Measurements from ENCODE around the gene SUPT6H.
"Not testable (repeated sequence)": the region's sequence is repeated elsewhere in the genome, so short reads cannot be mapped to it uniquely, and the experiment has no call there.

SUPT6H gene

DNA sequence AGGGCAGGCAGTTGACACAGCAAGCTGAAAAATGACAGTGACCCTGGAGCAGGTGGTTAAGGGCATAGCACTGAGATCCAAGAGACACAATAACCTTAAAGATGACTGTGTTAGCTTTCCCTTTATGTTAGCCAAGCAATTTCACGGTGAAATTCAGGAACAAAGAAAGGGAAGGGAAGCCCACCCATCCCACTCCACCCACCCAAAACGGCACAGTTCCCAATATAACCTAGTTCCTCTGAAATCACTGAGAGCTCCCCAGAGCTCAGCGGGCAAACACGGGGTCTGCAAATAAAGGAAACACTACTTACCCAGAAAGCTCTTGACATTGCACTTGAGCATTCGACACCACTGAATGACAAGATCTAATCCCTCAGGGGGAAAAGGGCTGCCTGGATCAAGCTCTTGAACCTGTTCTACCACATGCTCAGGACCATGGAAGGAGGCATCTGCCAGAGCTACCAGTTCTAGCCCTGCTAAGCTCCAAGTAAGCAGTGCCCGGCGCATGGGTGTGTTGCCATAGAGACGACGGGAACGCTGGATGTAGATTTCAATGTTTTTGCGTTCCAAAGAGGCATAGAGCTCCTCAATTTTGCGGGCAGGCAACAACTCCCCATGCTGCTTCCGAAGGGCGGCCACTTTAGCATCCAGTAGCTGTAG lies 27.7 kb upstream of the SUPT6H start:
- no peaks in the 10 kb centered on the region for H3K9me3 ChIP-seq
- no peaks in the 10 kb centered on the region for H3K4me1 ChIP-seq
- peaks cover 98% of the 10 kb centered on the region for H3K36me3 ChIP-seq (replicated peaks)
- H3K4me3 ChIP-seq: no peak overlapping the region
- in situ Hi-C loops (cut with MboI; ENCODE audit: low sequenced_read_pairs): no loop called here
- H3K27me3 ChIP-seq (ENCODE audit: low read depth): no peaks in the 10 kb centered on the region
- DNase-seq (ENCODE audit: low spot score in 2 of 2): no peak

GRCh38 chr17:28635506-28635905 lies 26.5 kb upstream of the SUPT6H start:
- Histone ChIP-seq H3K4me1 (no peaks in the 10 kb centered on the region), H3K9me3 (no peaks in the 10 kb centered on the region), H3K27me3 (ENCODE audit: low read depth) (no peaks in the 10 kb centered on the region), H3K4me3 (no peak overlapping the region), H3K36me3 (replicated peaks) (peaks cover 99% of the 10 kb centered on the region)
- no peak for DNase-seq (ENCODE audit: low spot score in 2 of 2)
- in situ Hi-C loops (cut with MboI; ENCODE audit: low sequenced_read_pairs): no loop called here

DNA sequence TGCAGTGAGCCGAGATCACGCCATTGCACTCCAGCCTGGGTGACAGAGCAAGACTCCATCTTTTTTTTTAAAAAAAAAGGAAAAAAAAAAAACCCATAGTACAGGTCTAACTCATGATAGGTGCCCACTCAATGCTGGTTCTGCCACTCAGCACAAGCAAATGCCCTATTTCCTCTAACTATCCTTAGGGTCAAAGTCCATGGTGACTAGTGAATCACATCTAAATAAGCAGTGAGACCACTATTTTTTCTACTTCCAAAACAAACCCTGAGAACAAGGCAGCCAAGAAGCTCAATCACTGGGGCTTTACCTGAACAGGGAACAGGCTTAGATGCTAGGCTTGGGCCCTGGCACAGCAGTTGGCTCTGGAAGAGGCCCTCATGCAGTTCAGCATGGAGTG lies 20.4 kb upstream of the SUPT6H start:
- H3K9me3 ChIP-seq: no peaks in the 10 kb centered on the region
- in situ Hi-C loops (cut with MboI; ENCODE audit: low sequenced_read_pairs): no loop called here
- peaks cover 69% of the 10 kb centered on the region for H3K36me3 ChIP-seq (replicated peaks)
- H3K4me1 ChIP-seq: peaks cover 4% of the 10 kb centered on the region
- H3K4me3 ChIP-seq: no peak overlapping the region
- H3K27me3 ChIP-seq (ENCODE audit: low read depth): no peaks in the 10 kb centered on the region
- no peak for DNase-seq (ENCODE audit: low spot score in 2 of 2)

GRCh38 chr17:28643983-28644786 lies 17.8 kb upstream of the SUPT6H start:
- H3K4me3 ChIP-seq: peak overlapping the region; percentile 64
- in situ Hi-C loops (cut with MboI; ENCODE audit: low sequenced_read_pairs): no loop called here
- peaks cover 5% of the 10 kb centered on the region for H3K4me1 ChIP-seq
- H3K9me3 ChIP-seq: no peaks in the 10 kb centered on the region
- H3K27me3 ChIP-seq (ENCODE audit: low read depth): no peaks in the 10 kb centered on the region
- H3K36me3 ChIP-seq (replicated peaks): peaks cover 51% of the 10 kb centered on the region
- DNase-seq (ENCODE audit: low spot score in 2 of 2): peak; percentile 66 to 70

DNA sequence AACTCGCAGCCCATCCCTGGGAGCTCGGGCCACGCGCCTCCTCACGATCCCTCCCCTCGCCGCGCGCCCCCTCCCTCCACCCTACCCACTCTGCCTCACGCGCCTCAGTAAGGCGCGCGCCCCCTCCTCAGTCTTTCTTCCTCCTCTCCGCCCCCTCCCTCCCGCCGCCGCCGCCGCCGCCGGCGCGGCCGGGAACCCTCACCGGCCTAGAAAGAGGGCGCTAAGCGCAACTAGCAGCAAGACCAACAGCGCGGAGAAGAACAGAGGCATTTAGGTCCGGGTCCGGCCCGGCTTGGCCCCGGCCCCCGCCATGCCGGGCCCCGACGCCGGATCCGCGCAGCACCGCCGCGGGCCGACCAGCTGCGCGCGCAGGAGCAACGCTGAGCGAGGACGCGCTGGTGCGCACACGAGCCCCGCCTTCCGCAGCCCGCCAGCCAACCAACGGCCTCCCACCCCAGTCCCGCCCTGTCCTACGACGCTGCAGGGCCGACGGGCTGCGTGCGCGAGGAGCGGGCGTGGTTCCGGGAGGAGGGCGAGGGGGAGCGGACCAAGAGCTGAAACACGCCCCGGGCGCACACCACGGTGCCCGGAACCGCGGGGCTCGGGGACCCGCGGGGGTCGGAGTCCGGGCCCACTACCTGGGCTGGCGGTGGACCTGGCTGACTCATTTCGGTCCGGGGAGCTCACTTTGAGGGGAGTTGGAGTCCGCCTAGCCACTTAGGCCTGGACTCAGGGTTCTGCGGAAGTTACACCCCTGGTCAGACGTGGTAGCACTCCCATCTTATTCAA lies 17.0 kb upstream of the SUPT6H start, which contains the start of gene BLTP2:
Gene BLTP2 (minus strand): TSS at position 372 of the 789 bp plus-strand sequence. CDS start 102 bp downstream, at position 270.
- in situ Hi-C loops (cut with MboI; ENCODE audit: low sequenced_read_pairs): no loop called here
- peak; percentile 94 to 97 for DNase-seq (ENCODE audit: low spot score in 2 of 2)
- H3K4me1 ChIP-seq: peaks cover 5% of the 10 kb centered on the region
- peak within 1 kb of the TSS; percentile 64 for H3K4me3 ChIP-seq
- no peaks in the 10 kb centered on the region for H3K27me3 ChIP-seq (ENCODE audit: low read depth)
- peaks cover 44% of the 10 kb centered on the region for H3K36me3 ChIP-seq (replicated peaks)
- no peaks in the 10 kb centered on the region for H3K9me3 ChIP-seq

DNA sequence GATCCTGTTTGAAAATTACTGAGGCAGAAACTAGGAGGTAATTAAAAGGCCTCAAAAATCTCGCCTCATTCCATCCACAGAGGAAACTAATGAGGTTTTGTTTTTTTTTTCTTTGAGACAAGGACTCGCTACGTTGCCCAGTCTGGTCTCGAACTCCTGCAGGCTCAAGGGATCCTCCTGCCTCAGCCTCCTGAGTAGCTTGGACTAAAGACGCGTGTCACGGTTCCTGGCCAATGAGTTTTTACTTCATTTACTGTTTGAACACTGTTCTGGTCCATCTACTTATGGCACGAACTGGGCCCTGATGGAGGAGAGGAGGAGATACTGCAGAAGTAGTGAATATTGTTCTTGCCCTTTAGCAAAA lies 16.4 kb upstream of the SUPT6H start:
- in situ Hi-C loops (cut with MboI; ENCODE audit: low sequenced_read_pairs): no loop called here
- no peaks in the 10 kb centered on the region for H3K27me3 ChIP-seq (ENCODE audit: low read depth)
- H3K36me3 ChIP-seq (replicated peaks): peaks cover 38% of the 10 kb centered on the region
- H3K9me3 ChIP-seq: no peaks in the 10 kb centered on the region
- peak in 1 of 2 experiments; percentile 11 for DNase-seq (ENCODE audit: low spot score in 2 of 2)
- peaks cover 5% of the 10 kb centered on the region for H3K4me1 ChIP-seq
- peak overlapping the region; percentile 64 for H3K4me3 ChIP-seq

- in situ Hi-C loops (cut with MboI; ENCODE audit: low sequenced_read_pairs): no loop called here
These were observed 15.8 kb upstream of the SUPT6H start for GRCh38 chr17:28646039-28646754.

DNA sequence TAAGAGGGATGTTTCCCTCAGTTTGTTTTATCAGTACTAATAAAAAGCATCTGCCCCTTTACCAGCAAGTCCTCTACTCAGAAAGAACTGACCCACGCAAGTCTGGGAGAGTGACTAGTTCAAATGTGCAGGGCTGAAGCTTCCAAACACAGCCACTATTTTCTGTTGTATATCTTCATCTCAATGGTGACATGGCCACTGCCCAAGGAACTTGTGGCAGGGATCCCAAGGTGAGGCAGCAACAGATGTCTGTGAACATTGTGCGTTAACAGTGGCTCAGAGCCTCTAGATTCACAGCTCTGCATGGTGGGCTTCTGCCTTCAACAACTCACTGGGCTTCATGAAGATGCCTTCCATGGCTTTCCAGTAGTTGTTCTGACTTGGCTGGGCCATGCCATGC lies 13.3 kb upstream of the SUPT6H start:
- DNase-seq (ENCODE audit: low spot score in 2 of 2): no peak
- Histone ChIP-seq H3K9me3 (no peaks in the 10 kb centered on the region), H3K4me1 (peaks cover 5% of the 10 kb centered on the region), H3K36me3 (replicated peaks) (peaks cover 19% of the 10 kb centered on the region), H3K27me3 (ENCODE audit: low read depth) (no peaks in the 10 kb centered on the region), H3K4me3 (no peak overlapping the region)
- in situ Hi-C loops (cut with MboI; ENCODE audit: low sequenced_read_pairs): no loop called here

More at GRCh38 chr17:28646039-28646754, 15.8 kb upstream of the SUPT6H start:
- DNase-seq (ENCODE audit: low spot score in 2 of 2): no peak
- Histone ChIP-seq H3K4me3 (no peak overlapping the region; the same call in 1 of the 2 replicates), H3K9me3 (no peaks in the 10 kb centered on the region), H3K36me3 (replicated peaks) (peaks cover 34% of the 10 kb centered on the region), H3K27me3 (ENCODE audit: low read depth) (no peaks in the 10 kb centered on the region), H3K4me1 (peaks cover 5% of the 10 kb centered on the region)

- Histone ChIP-seq H3K4me3 (no peak overlapping the region), H3K9me3 (0 out of 2 replicates have a peak, but pooled peaks cover 4% of the 10 kb centered on the region), H3K36me3 (replicated peaks) (peaks cover 33% of the 10 kb centered on the region), H3K4me1 (no peaks in the 10 kb centered on the region), H3K27me3 (ENCODE audit: low read depth) (no peaks in the 10 kb centered on the region)
- no peak for DNase-seq (ENCODE audit: low spot score in 2 of 2)
- in situ Hi-C loops (cut with MboI; ENCODE audit: low sequenced_read_pairs): no loop called here
These were observed 6.8 kb upstream of the SUPT6H start for GRCh38 chr17:28655160-28655559.

DNA sequence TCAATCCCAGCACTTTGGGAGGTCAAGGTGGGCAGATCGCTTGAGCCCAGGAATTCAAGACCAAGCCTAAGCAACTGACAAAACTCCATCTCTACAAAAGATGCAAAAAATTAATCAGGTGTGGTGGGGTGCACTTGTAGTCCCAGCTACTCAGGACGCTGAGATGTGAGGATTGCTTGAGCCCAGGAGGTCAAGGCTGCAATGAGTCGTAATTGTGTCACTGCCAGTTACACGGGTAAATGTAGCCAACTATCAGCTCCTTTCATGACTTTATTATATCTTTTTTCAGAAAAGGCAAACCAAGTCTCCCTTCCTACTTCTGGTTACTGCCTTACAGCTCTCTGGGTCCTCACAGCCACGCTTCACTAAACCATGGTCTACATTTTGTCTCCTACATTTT lies 4.2 kb upstream of the SUPT6H start:
- peaks cover 30% of the 10 kb centered on the region for H3K36me3 ChIP-seq (replicated peaks)
- H3K9me3 ChIP-seq: 0 out of 2 replicates have a peak, but pooled peaks cover 7% of the 10 kb centered on the region

GRCh38 chr17:28658342-28658741 lies 3.7 kb upstream of the SUPT6H start:
- H3K4me1 ChIP-seq; H3K9me3 ChIP-seq; H3K4me3 ChIP-seq; in situ Hi-C loops (cut with MboI; ENCODE audit: low sequenced_read_pairs); DNase-seq (ENCODE audit: low spot score in 2 of 2); H3K27me3 ChIP-seq (ENCODE audit: low read depth): not testable (repeated sequence)
- H3K36me3 ChIP-seq (replicated peaks): peaks cover 26% of the 10 kb centered on the region

More for the DNA sequence above, 4.2 kb upstream of the SUPT6H start:
- Histone ChIP-seq H3K27me3 (ENCODE audit: low read depth) (no peaks in the 10 kb centered on the region), H3K4me3 (no peak overlapping the region), H3K4me1 (peaks cover 1% of the 10 kb centered on the region; the same call in 1 of the 2 replicates)
- in situ Hi-C loops (cut with MboI; ENCODE audit: low sequenced_read_pairs): no loop called here
- DNase-seq (ENCODE audit: low spot score in 2 of 2): no peak

GRCh38 chr17:28658766-28659496 lies 3.1 kb upstream of the SUPT6H start:
- H3K9me3 ChIP-seq; H3K4me1 ChIP-seq; H3K27me3 ChIP-seq (ENCODE audit: low read depth); DNase-seq (ENCODE audit: low spot score in 2 of 2); in situ Hi-C loops (cut with MboI; ENCODE audit: low sequenced_read_pairs); H3K4me3 ChIP-seq: not testable (repeated sequence)
- peaks cover 28% of the 10 kb centered on the region for H3K36me3 ChIP-seq (replicated peaks)

DNA sequence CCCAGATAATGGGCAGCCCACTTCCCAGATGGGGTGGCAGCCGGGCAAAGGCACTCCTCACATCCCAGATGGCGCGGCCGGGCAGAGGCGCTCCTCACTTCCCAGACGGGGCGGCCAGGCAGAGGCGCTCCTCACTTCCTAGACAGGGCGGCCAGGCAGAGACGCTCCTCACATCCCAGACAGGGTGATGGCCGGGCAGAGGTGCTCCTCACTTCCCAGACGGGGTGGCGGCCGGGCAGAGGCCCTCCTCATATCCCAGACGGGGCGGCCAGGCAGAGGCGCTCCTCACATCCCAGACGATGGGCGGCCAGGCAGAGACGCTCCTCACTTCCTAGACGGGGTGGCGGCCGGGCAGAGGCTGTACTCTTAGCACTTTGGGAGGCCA lies 2.5 kb upstream of the SUPT6H start:
- H3K36me3 ChIP-seq (replicated peaks): peaks cover 31% of the 10 kb centered on the region
- in situ Hi-C loops (cut with MboI; ENCODE audit: low sequenced_read_pairs); H3K4me1 ChIP-seq: not testable (repeated sequence)

More for the DNA sequence above, 2.5 kb upstream of the SUPT6H start:
- not testable (repeated sequence) for H3K27me3 ChIP-seq (ENCODE audit: low read depth); H3K9me3 ChIP-seq; DNase-seq (ENCODE audit: low spot score in 2 of 2); H3K4me3 ChIP-seq

All from HAP-1 (cell line).